SK-N-SH treated with all-trans-retinoic acid at 6 μM for 48 hours (cell line): ENCODE data around the gene NGDN.

Source experiments
- ESRRG ChIP-seq: fragments of 250-450 bp; sonication (Bioruptor Pico); IDR thresholded peaks from 2 replicates; pipeline ENCODE4 v1.6.1; 2021; ENCODE audit warnings: mild to moderate bottlenecking
- ISL1 ChIP-seq: fragments of 250-450 bp; sonication (Bioruptor Pico); IDR thresholded peaks from 2 replicates; pipeline ENCODE4 v2.1.2; 2022; ENCODE audit warnings: mild to moderate bottlenecking, moderate library complexity

DNA sequence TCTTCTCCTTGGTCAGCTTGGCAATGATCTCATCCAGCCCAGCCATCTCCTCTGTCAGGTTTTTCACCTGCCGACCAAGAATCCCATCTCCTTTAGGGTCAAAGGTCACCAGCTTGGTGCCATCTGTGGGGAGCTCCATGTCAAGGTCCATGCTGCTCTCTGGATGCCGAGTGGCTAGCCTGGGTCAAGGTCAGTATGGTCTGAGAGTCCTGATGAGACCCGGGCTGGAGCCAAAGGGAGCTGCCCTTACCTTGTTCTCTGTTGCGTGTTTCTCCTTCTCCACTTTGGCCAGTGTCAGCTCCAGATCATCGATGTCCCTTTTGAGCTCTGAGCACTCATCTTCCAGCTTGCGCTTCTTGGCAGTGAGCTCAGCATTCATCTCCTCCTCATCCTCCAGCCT is 45.8 kb upstream of the NGDN start:
- TF ChIP-seq ISL1 (CRISPR knock-in tag) (no peak), ESRRG (CRISPR knock-in tag) (no peak)
